DOHH2 (cell line): ENCODE results near the gene DXO.

ENCODE experiments used
- CTCF ChIP-seq: fragments of 200-600 bp; sonication (generic); IDR thresholded peaks from one replicate; pipeline ENCODE4 v1.5.1; 2014; ENCODE audit warnings: antibody characterized with exemption, mild to moderate bottlenecking, low read depth, low read length; ENCODE audit not compliant: poor library complexity, severe bottlenecking
- EZH2phosphoT487 ChIP-seq: fragments of 200-600 bp; sonication (generic); IDR thresholded peaks from 2 replicates; pipeline ENCODE4 v1.6.1; 2017; ENCODE audit warnings: borderline replicate concordance, mild to moderate bottlenecking, antibody characterized with exemption, low read length, moderate library complexity, mixed read lengths

- TF ChIP-seq CTCF = no peak
- TF ChIP-seq EZH2phosphoT487 = no peak
Observed at GRCh38 chr6:31946370-31946885, 25.5 kb downstream of the DXO start.
